ENCODE data around the gene PRKAG2.
A peak's percentile ranks its signal among the peaks of the same experiment; 100 is the strongest.

Gene PRKAG2

DNA sequence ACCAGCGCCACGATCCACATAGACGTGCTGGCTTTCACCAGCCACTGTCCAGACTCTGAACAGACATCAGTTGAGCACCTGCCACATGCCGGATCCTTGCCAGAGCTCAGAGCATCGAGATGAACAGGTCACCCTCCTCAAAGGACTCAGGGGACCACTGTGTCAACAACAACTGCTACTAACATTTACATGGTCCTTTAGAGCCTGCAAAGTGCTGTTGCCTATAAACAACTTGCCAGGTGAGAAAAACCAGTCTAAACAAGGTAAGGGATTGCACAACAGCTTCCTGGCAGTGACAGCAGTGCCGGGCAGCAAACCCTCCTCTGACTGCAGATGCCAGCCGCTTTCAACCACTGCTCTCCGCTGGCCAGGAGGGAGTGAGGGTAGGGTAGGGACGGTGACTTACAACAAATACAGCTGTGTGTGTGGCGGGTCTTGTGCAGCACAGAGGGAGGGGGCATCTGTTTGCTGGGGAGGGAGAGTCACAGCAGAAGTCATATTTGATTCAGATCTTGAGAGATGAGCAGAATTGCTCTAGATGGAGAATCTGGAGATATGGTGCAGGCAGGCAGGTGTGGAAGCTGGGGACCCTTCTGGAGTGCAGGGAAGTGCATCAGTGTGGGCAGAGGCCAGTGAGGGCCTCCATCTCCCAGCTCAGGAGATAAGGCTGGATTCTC is 324.4 kb downstream of the PRKAG2 start:
- Histone ChIP-seq H3K4me1 (peaks cover 13% of the 10 kb centered on the region), H3K4me3 (ENCODE audit: low read depth, low read length) (no peak overlapping the region), H3K27ac (peak overlapping the region; percentile 75), H3K9me3 (ENCODE audit: control insufficient read depth, low read length) (no peaks in the 10 kb centered on the region), H3K27me3 (ENCODE audit: control insufficient read depth, insufficient read depth, low read length) (no peaks in the 10 kb centered on the region), H3K9ac (no peak overlapping the region), H3K79me2 (no peaks in the 10 kb centered on the region), H2AFZ (peak overlapping the region; percentile 81), H3K4me2 (ENCODE audit: low read length) (peak overlapping the region; percentile 1), H3K36me3 (ENCODE audit: control insufficient read depth, insufficient read depth, low read length) (no peaks in the 10 kb centered on the region)
- TF ChIP-seq, protein P1, sequence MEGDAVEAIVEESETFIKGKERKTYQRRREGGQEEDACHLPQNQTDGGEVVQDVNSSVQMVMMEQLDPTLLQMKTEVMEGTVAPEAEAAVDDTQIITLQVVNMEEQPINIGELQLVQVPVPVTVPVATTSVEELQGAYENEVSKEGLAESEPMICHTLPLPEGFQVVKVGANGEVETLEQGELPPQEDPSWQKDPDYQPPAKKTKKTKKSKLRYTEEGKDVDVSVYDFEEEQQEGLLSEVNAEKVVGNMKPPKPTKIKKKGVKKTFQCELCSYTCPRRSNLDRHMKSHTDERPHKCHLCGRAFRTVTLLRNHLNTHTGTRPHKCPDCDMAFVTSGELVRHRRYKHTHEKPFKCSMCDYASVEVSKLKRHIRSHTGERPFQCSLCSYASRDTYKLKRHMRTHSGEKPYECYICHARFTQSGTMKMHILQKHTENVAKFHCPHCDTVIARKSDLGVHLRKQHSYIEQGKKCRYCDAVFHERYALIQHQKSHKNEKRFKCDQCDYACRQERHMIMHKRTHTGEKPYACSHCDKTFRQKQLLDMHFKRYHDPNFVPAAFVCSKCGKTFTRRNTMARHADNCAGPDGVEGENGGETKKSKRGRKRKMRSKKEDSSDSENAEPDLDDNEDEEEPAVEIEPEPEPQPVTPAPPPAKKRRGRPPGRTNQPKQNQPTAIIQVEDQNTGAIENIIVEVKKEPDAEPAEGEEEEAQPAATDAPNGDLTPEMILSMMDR (IDR thresholded peaks at IDR 0.05): no peak

DNA sequence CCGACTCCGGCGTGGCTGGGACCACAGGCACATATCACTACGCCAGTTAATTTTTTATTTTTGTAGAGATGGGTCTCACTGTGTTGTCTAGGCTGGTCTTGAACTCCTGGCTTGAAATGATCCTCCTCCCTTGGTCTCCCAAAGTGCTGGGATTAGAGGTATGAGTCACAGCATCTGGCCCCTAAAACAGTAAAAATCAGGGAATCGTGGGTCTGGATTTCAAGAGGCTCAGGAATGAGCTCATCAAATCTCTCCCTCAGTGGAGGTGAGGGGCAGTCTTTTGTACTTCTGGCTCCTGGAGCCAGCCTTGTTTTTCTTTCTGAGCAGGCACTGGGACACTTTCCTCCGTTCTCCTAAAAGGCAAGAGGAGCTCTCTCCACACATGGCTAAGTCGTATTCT is 325.1 kb downstream of the PRKAG2 start:
- H3K4me1 ChIP-seq: peaks cover 13% of the 10 kb centered on the region
- H3K27me3 ChIP-seq (ENCODE audit: control insufficient read depth, insufficient read depth, low read length): no peaks in the 10 kb centered on the region
- peak overlapping the region; percentile 75 for H3K27ac ChIP-seq

DNA sequence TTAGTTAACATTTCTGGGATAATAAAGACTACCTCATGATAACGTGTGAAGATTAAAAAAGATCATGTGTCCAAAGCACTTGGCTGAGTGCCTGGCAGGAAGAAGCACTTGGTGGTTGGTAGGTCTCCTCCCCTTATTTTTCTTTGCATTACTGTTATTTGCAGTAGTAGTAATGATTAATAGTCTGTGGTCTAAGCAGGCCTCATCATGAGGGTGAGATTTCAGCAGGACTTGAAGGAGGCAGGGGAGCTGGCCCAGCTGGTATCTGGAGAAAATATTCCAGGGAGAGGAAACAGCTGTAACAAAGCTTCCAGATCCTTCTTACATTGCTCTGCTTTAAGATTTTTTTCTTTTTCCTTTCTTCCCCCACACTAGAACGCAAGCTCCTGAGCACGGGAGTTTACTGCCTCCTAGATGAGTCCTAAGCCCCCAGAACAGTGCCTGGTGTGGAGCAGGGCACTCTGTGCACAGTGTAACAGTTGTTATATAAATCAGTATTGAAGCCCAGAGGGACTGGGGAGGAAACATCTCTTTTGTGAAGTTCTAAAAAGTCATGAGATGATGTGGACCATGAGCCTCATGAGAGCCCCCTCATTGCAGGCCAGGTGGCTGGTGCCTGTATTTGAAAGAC is 326.1 kb downstream of the PRKAG2 start:
- Histone ChIP-seq H3K79me2 (no peaks in the 10 kb centered on the region), H3K4me2 (ENCODE audit: low read length) (no peak overlapping the region), H3K4me1 (peaks cover 13% of the 10 kb centered on the region), H3K4me3 (ENCODE audit: low read depth, low read length) (no peak overlapping the region), H3K9ac (no peak overlapping the region), H3K36me3 (ENCODE audit: control insufficient read depth, insufficient read depth, low read length) (no peaks in the 10 kb centered on the region), H3K27me3 (ENCODE audit: control insufficient read depth, insufficient read depth, low read length) (no peaks in the 10 kb centered on the region), H3K27ac (no peak overlapping the region), H3K9me3 (ENCODE audit: control insufficient read depth, low read length) (no peaks in the 10 kb centered on the region), H2AFZ (no peak overlapping the region)
- TF ChIP-seq, protein P1 (IDR thresholded peaks at IDR 0.05): no peak

More for the DNA sequence above, 325.1 kb downstream of the PRKAG2 start:
- TF ChIP-seq, protein P1 (IDR thresholded peaks at IDR 0.05): no peak
- Histone ChIP-seq H3K4me2 (ENCODE audit: low read length) (no peak overlapping the region), H3K9ac (no peak overlapping the region), H3K9me3 (ENCODE audit: control insufficient read depth, low read length) (no peaks in the 10 kb centered on the region), H3K79me2 (no peaks in the 10 kb centered on the region), H3K36me3 (ENCODE audit: control insufficient read depth, insufficient read depth, low read length) (no peaks in the 10 kb centered on the region), H3K4me3 (ENCODE audit: low read depth, low read length) (no peak overlapping the region), H2AFZ (peak overlapping the region; percentile 81)

DNA sequence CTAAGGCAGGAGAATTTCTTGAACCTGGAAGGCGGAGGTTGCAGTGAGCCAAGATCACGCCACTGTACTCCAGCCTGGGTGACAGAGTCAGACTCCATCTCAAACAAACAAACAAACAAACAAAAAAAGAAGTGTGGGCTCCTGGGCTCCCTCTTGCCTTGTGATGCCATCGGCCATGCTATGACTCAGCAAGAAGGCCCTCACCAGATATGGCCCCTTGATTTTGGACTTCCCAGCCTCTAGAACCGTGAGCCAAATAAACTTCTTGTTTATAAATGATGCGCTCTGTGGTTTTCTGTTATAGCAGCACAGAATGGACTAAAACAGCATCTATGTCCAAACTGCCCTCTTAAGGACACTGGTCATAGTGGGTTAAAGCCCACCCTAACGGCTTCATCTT is 327.3 kb downstream of the PRKAG2 start:
- Histone ChIP-seq H3K4me1 (peaks cover 13% of the 10 kb centered on the region), H3K79me2 (no peaks in the 10 kb centered on the region), H3K9me3 (ENCODE audit: control insufficient read depth, low read length) (no peaks in the 10 kb centered on the region), H3K4me2 (ENCODE audit: low read length) (no peak overlapping the region), H2AFZ (no peak overlapping the region), H3K27me3 (ENCODE audit: control insufficient read depth, insufficient read depth, low read length) (no peaks in the 10 kb centered on the region), H3K27ac (no peak overlapping the region), H3K36me3 (ENCODE audit: control insufficient read depth, insufficient read depth, low read length) (no peaks in the 10 kb centered on the region), H3K4me3 (ENCODE audit: low read depth, low read length) (no peak overlapping the region), H3K9ac (no peak overlapping the region)
- TF ChIP-seq, protein P1 (IDR thresholded peaks at IDR 0.05): no peak
